Muscle of leg (tissue), 11 donors: ENCODE results near the gene ARMC5. TPM values are rescaled to one million over a fixed set of nuclear protein-coding genes. Genes with fewer than 3 reads are reported as not detected.
"Not testable (repeated sequence)": the region's sequence is repeated elsewhere in the genome, so short reads cannot be mapped to it uniquely, and the experiment has no call there.

ENCODE experiments used
- DNase-seq: peaks from one replicate; pipeline ENCODE4 v3.0.0; 2013
- H3K27ac ChIP-seq: one replicate; pipeline ENCODE4 v1.5.1; 2013; ENCODE audit warnings: mild to moderate bottlenecking, low read length, control low read depth
- H3K27me3 ChIP-seq: one replicate; pipeline ENCODE4 v1.6.1; 2013; ENCODE audit warnings: low read length; ENCODE audit not compliant: control insufficient read depth, insufficient read depth
- H3K36me3 ChIP-seq: one replicate; pipeline ENCODE4 v1.6.1; 2013; ENCODE audit warnings: low read length; ENCODE audit not compliant: control insufficient read depth, insufficient read depth
- H3K4me1 ChIP-seq: one replicate; pipeline ENCODE4 v1.6.1; 2013; ENCODE audit warnings: low read length; ENCODE audit not compliant: control insufficient read depth, insufficient read depth
- H3K4me3 ChIP-seq: one replicate; pipeline ENCODE4 v1.5.1; 2013; ENCODE audit warnings: low read length, control low read depth
- H3K9me3 ChIP-seq: replicated peaks from 2 replicates; pipeline ENCODE4 v1.6.1; 2013; ENCODE audit warnings: low read depth, low read length; ENCODE audit not compliant: control insufficient read depth
- WGBS: methylation state at CpG from one replicate; pipeline ENCODE4 v1.1.5; 2013; ENCODE audit warnings: missing lambda C conversion rate; ENCODE audit not compliant: insufficient coverage; 5-methylcytosine and 5-hydroxymethylcytosine counted together
- polyA plus RNA-seq, 8 donors: library from polyadenylated mRNA; unstranded; fragments of 120-200 nt; gene quantifications; one replicate each; pipeline versions ENCODE4 v1.2.1 to v1.2.3, GENCODE V29; 2013; ENCODE audit warnings: inconsistent platforms in 1 of 8, low replicate concordance in 1 of 8; ENCODE audit not compliant: insufficient read length in 8 of 8, insufficient read depth in 1 of 8
- total RNA-seq: library from RNA; stranded (reverse); fragments of 120-200 nt; gene quantifications from one replicate; pipeline ENCODE4 v1.2.4, GENCODE V29; 2013

Gene ARMC5
- total and polyA plus RNA-seq, 9 donors = 6.3 to 10.8 (median 8.9) TPM

DNA sequence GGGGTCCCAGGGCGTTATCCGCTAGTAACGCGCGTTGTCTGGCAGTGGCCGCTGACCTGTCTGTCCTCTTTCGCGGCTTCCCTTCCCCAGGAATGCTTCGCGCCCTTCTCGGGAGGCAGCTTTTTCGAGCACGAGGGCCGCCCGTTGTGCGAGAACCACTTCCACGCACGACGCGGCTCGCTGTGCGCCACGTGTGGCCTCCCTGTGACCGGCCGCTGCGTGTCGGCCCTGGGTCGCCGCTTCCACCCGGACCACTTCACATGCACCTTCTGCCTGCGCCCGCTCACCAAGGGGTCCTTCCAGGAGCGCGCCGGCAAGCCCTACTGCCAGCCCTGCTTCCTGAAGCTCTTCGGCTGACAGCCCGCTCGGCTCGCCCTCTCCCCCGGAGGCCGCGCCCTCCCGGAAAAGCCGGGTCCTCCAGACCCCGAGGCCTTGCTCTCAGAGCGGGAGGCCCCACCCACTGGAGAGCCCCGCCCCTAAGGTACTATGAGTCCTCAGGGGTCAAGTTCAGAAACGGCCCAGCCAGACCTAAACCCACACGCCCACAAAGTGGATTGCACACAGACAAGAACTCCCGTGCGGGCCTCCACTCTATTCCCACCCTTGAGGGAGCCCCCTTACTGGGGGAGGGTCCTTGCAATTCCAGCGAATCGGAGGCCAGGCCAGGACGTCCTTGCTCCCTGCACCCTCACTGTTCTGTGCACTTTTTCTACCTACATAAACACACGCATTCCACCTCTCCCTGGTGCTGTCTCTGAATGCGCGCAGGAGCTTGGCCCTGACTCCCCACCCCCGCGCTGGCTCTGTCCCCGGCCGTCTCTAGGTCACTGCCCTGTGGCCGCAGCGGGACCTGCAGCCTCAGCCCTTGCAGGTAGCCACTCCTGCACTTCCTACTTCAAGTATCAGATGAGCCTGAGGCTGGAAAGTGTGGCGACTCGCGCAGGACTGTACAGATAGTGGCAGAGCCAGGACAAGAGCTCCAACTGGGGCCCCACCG is 18.2 kb downstream of the ARMC5 start:
- Histone ChIP-seq H3K9me3 (no peaks in the 10 kb centered on the region), H3K4me3 (peak overlapping the region; percentile 15), H3K27ac (no peak overlapping the region), H3K36me3 (peaks cover 58% of the 10 kb centered on the region), H3K4me1 (peaks cover 47% of the 10 kb centered on the region), H3K27me3 (no peaks in the 10 kb centered on the region)
- DNase-seq = no peak
- 51% methylated on average over 54 of the region's 67 CpGs for WGBS

DNA sequence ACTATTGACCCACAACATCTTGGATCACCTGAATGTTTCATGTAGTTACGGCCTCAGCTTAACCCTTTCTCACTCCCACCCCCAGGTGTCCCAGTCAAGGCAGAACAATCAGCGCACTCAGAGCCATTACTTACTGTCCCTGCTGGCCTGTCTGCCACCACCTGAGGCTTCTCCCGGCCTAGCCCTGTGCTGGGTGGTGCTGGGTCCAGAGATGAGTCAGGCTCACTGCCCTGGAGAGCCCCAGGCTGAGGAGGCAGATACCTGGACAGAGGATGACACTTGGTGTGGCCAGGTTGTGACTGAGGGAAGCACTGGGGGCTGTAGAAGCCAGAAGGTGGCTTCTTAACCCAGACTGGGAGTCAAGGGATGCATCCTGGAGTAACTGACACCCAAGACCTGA is 19.7 kb downstream of the ARMC5 start:
- 69% methylated on average over 2 of the region's 3 CpGs for WGBS
- DNase-seq = no peak
- H3K9me3 ChIP-seq = no peaks in the 10 kb centered on the region
- H3K36me3 ChIP-seq = peaks cover 50% of the 10 kb centered on the region
- no peak overlapping the region for H3K27ac ChIP-seq
- H3K4me1 ChIP-seq = peaks cover 34% of the 10 kb centered on the region
- no peak overlapping the region for H3K4me3 ChIP-seq
- H3K27me3 ChIP-seq = no peaks in the 10 kb centered on the region

- no peak for DNase-seq
- H3K27ac ChIP-seq = no peak overlapping the region
- 91% methylated on average over 6 of the region's 9 CpGs for WGBS
These were observed 20.4 kb downstream of the ARMC5 start for GRCh38 chr16:31479751-31480150.

DNA sequence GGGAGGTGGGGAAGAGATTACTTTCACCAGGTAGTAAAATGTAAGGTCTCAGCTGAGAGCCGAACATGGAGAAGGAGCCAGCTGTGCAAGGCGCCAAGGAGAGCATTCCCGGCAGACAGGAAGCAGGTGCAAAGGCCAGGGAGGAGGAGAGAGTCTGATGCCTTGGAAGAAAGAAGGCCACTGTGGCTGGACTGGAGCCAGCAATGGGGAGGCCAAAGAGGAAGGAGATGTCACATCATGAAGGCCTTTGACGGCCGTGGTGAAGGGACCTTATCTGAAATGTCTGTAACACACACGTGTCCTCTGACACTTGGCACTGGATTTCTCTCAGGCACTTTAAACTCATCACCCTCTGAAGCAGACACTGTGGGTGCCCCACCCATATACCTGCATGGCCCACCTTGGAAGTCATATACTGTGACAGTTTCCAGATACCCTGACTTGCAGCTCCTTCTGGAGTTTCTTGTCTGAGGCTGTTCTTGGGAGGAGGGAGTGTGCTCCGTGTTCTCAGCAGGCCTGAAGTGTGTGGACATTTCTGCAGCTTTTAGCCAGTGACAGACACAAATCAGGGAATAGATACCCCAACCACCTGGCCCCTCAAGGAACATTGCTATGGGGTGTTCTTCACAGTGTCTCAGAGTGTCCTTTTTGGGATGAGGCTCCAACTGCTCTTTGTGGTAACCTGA is 21.7 kb downstream of the ARMC5 start:
- 12% methylated on average over 4 of the region's 7 CpGs for WGBS
- Histone ChIP-seq H3K4me3 (no peak overlapping the region), H3K4me1 (peaks cover 41% of the 10 kb centered on the region), H3K36me3 (peaks cover 31% of the 10 kb centered on the region), H3K27ac (peak overlapping the region; percentile 25), H3K9me3 (no peaks in the 10 kb centered on the region), H3K27me3 (peaks cover 8% of the 10 kb centered on the region)
- DNase-seq = peak; percentile 72

More at GRCh38 chr16:31479751-31480150, 20.4 kb downstream of the ARMC5 start:
- no peaks in the 10 kb centered on the region for H3K27me3 ChIP-seq
- H3K9me3 ChIP-seq = no peaks in the 10 kb centered on the region
- no peak overlapping the region for H3K4me3 ChIP-seq
- H3K4me1 ChIP-seq = peaks cover 32% of the 10 kb centered on the region
- peaks cover 43% of the 10 kb centered on the region for H3K36me3 ChIP-seq

- Histone ChIP-seq H3K27me3 (peaks cover 21% of the 10 kb centered on the region), H3K36me3 (peaks cover 12% of the 10 kb centered on the region)
- DNase-seq = no peak
These were observed 23.8 kb downstream of the ARMC5 start, which contains the start of gene SLC5A2 for GRCh38 chr16:31483081-31483480. SLC5A2 (plus strand) TSS chr16:31483123; CDS start chr16:31483137, 14 bp downstream.

DNA sequence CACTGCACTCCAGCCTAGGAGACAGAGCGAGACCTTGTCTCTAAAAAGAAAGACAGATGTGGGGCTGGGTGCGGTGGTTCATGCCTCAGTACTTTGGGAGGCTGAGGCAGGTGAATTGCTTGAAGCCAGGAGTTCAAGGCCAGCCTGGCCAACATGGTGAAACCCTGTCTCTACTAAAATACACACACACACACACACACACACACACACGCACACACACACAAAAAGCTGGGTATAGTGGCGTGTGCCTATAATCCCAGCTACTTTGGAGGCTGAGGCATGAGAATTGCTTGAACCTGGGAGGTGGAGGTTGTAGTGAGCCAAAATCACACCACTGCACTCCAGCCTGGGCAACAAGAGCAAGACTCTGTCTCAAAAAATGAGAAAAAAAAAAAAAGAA is 24.7 kb downstream of the ARMC5 start:
- Histone ChIP-seq H3K27me3 (peaks cover 23% of the 10 kb centered on the region), H3K4me1 (peaks cover 56% of the 10 kb centered on the region)
- not testable (repeated sequence) for DNase-seq, H3K36me3 ChIP-seq, H3K27ac ChIP-seq, H3K4me3 ChIP-seq, H3K9me3 ChIP-seq
- WGBS = 86% methylated on average over 1 of the region's 4 CpGs

More at GRCh38 chr16:31483081-31483480, 23.8 kb downstream of the ARMC5 start, which contains the start of gene SLC5A2:
- 73% methylated on average over 2 of the region's 4 CpGs for WGBS
- Histone ChIP-seq H3K4me1 (peaks cover 48% of the 10 kb centered on the region), H3K4me3 (no peak within 1 kb of the TSS), H3K27ac (no peak within 1 kb of the TSS), H3K9me3 (no peaks in the 10 kb centered on the region)

- H3K4me3 ChIP-seq = no peak overlapping the region
- no peaks in the 10 kb centered on the region for H3K36me3 ChIP-seq
- peaks cover 23% of the 10 kb centered on the region for H3K27me3 ChIP-seq
- H3K27ac ChIP-seq = no peak overlapping the region
- peaks cover 56% of the 10 kb centered on the region for H3K4me1 ChIP-seq
- no peaks in the 10 kb centered on the region for H3K9me3 ChIP-seq
- WGBS = 29% methylated on average over 9 of the region's 14 CpGs
- no peak for DNase-seq
These were observed 25.3 kb downstream of the ARMC5 start for GRCh38 chr16:31484491-31485171.

- DNase-seq = no peak
- Histone ChIP-seq H3K9me3 (no peaks in the 10 kb centered on the region), H3K27ac (peak overlapping the region; percentile 47), H3K4me1 (peaks cover 53% of the 10 kb centered on the region), H3K36me3 (peaks cover 6% of the 10 kb centered on the region), H3K4me3 (no peak overlapping the region), H3K27me3 (peaks cover 23% of the 10 kb centered on the region)
- 85% methylated on average over 8 of the region's 17 CpGs for WGBS
These were observed 26.3 kb downstream of the ARMC5 start for GRCh38 chr16:31485571-31485970.

DNA sequence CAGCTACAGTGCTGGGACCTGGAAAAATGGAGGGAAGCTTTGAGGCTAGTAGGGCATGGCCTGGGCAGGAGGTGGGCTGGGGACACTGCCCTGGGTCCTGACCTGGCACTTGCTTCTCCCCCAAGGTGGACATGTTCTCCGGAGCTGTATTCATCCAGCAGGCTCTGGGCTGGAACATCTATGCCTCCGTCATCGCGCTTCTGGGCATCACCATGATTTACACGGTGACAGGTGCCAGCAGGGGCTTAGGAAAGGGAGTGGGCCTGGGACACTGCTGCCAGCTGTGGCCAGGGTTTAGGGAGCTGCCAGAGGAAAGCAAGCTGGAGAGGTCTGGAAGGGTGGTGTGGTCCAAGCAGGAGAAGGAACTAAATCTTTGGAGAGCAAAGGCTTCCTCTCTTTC is 26.7 kb downstream of the ARMC5 start:
- Histone ChIP-seq H3K9me3 (no peaks in the 10 kb centered on the region), H3K27ac (peak overlapping the region; percentile 57), H3K36me3 (peaks cover 11% of the 10 kb centered on the region), H3K27me3 (peaks cover 23% of the 10 kb centered on the region), H3K4me1 (peaks cover 48% of the 10 kb centered on the region), H3K4me3 (no peak overlapping the region)
- 92% methylated on average over 5 of the region's 5 CpGs for WGBS
- DNase-seq = peak; percentile 85
